OCI-M2 (cell line): ENCODE measurements around the gene CACUL1.

Experiments used
- DNase-seq: peaks from one replicate; lab custom pipeline; 2025; ENCODE audit not compliant: unreplicated experiment; lab: John Stamatoyannopoulos, UW

CACUL1 gene

DNA sequence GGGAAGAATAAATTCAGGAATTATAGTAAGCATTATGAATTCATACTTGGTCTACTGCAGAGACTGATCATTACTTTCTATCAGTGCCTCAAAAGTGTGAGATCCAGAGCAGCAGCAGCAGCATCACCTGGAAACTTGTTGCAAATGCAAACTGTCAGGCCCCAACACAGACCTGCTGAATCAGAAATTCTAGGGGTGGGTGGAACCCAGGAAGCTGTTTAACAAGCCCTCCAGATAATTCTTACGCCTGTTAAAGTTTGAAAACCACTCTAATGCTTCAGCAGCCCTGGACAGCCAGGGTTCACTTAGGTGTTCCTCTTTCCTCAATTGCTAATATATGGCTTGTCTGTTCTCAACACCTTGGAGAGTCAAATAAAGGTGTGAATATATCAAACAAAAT lies 19.5 kb downstream of the CACUL1 start:
- DNase-seq: no peak

DNA sequence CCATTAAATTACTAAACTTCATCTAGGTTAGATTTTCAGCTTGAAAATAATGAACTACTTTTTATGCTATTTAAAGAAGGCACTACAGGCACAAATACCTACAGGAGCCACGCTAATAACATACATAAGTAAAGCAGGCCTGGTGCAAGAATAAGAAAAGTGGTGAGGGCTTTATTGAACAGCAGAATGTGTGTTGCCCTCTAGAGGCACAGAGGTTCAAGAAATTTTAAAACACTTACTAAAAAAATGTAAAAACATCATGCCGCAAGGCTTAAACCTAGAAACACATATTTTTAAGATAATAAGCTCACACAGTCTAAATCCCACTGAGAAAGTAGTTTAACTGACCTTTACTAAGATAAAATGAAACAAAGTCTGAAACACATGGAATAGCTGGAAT lies 20.3 kb downstream of the CACUL1 start:
- DNase-seq: no peak

DNA sequence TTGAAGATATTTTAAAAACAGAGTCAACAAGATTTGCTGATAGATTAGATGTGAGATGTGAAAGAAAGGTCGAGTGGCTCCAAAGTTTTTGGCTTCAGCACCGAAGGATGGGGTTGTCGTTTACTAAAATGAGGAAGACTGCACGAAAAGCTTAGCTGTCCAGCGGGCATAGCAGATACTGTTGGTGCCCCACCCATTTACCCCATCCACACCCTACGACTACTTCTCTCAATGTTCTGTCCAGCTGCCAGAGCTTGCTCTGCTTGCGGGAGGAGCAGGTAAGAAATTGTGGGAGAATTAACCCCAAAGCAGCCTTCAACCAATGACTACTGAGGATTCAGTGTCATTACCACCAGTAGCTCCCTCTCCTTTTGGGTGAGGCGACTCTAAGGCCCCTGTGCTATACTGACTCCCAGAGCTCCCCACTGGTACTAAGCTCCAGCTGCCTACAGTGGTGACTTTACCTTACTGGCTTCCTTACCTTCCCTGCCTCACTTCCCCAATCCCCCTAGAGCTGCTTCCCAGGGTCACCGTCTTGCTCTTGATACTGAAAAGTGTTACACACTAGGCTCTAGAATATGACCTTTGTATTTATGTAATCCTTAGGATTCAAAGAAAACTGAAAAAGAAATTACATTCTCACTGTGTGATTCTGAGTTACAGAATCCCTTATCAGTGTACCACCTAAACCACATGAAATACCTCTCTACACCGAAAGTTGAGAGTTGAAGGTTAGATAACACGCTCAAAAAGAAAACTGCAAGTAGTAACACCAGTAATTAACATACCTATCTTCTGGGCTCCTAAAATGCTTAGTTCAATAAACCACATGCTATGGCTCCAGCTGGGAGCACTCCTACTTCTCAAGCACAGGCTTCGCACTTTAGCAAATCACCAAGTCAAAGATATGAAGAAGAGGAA lies 22.3 kb downstream of the CACUL1 start:
- no peak for DNase-seq

DNA sequence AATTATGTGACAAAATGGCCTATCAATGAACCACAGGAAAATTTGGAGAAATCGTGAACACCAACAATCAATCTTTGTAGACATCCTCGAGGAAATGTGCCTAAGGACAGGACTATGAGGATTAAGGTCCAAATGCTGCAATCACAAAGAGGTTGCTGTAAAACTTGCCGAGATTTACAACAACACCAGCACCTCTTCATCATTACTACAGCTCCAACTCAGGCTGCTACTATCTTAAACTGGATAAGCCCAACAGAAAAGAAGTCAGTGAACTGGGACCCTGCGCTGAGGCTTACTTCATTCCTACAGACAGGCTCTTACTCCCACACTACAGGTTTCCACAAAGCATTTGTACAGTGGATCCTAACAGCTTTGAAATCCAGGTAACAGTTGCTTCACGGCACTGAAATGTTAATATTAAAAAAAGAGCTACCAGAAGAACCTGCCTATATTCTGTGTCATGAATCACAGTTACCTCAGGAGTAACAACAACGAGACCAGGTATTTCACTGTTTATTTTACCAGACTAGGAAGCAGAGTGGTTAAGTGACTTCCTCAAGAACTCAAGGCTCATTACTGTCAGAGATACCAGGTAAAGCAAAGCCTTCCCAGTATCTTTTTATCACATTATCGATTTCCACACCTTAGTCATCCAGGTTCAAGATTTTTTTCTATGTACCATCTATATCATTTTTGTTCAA lies 23.9 kb downstream of the CACUL1 start:
- no peak for DNase-seq

DNA sequence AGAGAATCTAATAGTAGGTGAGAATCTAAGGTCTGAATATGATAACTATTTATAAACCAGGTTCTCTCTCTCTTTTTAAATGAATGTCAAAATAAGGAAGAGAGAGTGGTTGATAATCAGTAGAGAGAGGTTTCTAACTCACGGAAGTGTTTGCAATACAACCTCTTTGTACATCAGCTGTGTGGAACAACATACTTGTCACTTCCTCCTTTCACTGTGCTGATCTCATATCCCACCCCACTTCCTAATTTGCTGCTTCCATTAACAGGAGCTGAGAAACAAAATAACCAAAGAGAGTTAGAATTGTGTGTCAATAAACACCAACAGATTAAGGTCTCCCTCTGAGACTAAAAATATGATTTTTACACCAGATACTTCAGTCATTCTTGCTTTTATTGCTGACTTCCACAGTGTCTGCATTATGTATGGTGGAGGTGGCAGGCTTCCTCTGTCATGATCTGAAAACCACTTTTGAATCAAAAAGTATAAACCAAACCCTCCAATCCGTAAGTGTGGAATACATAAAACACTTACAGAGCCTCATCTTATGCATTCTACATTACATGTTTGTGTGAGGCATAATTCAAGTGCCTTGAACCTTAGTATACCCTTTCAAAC lies 25.0 kb downstream of the CACUL1 start:
- no peak for DNase-seq

DNA sequence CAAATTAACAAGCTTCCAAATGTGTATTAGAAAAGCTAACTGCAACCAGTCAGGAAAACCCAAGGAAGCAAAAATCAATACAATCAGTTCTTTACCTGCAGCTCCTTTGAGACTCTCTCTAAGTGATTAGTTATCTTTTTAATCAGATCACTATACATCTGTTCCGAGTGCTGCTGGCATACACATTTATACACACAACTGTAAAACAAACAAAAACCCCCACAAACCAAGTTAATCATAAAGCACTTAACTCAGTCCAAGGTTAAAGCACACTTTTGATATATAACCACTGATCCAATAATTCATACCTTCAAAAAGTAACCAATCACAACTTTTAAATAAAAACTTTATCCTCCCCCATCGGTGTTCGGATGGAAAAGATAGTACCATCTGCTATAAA lies 25.6 kb downstream of the CACUL1 start:
- DNase-seq: no peak

DNA sequence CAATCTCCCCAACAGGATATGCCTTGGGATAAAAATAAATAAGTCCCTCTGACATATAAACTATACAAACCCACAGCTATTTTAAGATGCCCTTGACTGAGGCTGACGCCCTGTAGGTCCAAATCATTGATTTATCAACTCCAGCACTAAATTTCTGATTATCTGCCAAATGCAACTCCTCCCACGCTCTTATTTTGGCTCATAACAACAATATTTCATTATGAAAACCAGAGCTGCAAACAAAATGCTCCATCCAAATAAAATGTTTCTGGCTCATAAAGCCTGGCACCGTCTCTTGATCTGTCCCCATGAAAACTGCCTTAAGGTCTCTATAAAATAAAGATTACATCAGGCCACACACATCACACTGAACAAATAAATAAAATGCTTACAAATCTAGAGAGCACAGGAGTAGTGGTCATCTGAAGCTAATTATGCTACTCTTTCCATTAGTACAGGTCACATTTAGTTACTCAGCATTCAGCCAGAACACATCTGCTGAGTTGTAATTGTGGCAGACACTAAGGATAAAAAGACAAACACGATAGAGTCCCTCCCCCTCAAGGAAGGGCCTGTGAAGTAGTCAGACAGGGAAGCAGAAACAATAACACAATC lies 28.8 kb downstream of the CACUL1 start:
- no peak for DNase-seq

DNA sequence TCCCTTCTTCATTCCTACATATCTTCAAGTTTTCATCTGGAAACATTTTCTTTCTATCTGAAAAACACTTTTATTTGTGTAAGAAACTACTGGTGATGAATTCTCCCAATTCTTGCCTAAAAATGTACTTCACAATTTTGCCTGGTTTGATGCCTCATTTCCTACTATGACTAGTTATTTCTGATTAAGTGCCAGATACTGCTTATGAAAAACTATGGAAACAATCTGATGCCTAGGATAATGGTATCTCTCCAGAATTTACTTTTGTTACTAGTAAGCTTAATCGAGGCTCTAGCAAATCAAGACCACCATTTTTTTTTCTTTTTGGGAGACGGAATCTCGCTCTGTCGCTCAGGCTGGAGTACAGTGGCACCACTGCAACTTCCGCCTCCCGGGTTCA lies 31.3 kb downstream of the CACUL1 start:
- DNase-seq: no peak

DNA sequence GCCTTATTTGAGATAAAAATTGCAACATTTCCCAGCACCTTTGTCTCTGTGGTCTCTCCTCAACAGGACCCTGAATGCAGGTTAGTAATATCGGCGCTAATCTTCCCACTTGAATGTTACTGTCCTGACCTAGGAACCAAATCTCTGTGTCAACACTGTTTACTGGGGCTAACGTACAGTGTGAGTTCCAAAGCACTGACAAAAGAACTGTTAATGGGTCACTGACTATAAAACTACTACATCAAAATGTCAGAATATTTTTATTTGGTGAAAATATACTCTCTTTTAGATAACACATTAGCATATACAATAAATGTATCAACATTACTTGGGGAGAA lies 33.3 kb downstream of the CACUL1 start:
- no peak for DNase-seq

DNA sequence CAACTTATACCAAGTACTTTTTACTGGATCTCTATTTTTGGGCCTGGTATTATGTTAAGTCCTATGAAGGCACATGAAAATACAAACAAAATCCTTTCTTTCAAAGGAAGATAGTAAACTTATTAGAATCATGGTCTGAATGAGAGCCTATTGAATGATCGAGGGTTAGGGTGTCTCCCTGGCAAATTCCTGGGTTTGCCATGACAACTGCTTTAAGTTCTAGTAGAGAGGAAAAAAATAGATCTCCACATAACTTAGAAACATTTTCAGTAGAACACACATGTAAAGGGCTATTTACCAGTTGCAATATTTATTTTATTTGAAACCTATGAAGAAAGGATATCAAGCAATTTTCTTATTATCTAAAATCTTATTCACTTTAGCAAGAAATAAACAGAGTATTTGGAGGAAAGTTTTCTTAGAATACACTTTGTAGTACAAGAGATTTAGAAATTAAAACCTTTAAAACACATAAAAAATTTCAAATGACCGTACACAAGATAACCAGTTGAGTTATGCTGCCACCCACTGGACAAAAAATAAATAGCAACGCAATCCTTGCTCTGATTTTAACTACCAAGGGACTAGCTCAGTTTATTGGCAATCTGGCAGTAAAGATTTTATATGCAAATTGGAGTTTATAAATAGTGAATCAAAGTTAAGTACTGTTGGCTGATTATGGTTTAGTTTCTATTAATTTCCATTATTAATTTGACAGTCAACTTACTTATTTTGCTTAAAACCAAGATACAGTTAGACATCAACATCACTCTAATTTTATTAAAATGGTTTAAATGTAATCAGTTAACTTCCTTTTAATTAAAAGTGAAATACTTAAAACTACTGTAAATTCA lies 33.9 kb downstream of the CACUL1 start:
- peak; percentile 11 for DNase-seq

DNA sequence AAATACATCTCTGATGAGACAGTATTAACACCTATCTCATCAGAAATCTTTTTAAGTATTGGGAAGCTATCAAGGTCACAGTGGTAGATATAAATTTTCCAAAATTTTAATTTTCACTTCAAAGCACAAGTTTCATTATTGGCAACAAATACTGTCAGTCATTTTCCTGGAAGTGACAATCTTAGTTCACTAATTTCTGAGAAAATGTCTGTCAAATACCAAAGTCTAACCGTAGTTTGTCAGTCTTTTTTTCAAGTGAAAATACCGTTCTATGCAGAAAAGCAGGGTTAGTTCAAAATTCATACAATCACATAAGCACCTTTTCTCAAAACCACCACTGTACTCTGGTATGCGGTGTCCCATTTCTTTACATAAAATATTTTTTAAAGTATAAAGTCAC lies 40.4 kb downstream of the CACUL1 start:
- DNase-seq: no peak

DNA sequence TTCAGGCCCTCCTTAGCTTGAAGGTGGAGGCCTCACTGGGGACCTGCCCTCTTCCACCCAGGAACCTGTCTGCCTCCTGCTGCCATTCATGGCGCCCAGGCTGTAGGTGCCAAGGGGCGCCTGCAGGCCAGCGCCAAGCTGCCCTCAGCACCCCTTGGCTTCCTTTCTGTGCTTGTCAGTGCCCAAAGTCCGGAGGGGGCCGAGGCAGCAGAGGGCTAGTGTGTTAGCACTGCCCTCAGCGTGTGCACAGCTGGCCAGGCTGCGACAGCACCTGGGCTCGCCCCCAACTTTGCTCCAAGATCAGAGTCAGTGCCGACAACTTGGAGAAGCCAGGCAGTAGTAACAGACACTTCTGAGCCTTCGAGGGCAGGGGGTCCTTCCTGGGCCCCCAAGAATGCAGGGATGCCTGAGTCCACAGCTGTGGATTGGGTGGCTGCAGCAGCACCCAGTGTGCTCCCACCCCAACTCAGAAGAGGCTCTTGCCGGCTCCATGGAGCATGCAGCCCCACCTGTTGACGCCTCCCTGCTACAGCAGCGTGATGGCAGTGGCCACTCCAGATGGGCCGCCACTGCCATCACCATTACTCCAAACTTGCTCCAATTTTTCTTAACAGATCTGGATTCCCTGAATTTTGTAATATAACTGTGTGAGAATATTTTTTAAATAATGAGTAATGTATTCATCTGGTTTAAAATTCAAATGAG lies 41.7 kb downstream of the CACUL1 start:
- no peak for DNase-seq

DNA sequence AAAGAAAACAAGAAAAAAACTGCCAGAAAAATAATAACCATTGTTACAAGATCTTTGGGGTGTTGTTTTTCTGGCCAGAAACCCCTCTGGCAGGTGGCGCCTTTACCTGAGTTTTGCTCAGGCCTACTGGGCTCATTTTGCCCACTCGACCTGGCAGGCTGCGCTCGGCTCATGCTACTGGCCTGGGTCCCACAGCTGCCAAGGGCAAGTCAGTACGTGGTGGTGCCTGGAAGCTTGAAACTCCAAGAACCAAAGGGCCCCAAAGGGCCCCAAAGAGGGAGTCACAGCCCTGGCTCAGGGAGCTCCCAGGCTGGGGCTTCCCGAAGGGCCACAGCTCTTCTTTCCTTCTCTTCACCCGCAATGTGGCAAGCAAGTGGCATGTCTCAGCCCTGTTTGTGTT lies 42.7 kb downstream of the CACUL1 start:
- DNase-seq: no peak

DNA sequence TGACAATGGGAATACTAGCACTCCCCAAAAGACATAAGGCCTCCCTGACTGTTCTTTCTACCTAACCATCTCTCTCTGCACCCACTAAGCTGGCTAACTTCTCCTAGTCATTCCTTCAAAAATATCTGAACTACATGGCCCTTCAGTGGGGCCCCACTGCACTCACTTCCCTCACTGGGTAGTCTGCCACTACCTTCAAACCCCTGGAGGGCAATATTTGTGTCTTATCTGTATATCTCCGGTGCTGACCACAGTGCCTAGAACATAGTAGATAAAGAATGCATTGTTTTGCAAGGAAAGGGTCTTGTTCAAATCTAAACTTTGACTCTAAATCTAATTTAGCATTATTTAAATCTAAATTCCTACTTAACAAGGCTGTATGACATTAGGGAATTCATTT lies 44.3 kb downstream of the CACUL1 start:
- DNase-seq: no peak

DNA sequence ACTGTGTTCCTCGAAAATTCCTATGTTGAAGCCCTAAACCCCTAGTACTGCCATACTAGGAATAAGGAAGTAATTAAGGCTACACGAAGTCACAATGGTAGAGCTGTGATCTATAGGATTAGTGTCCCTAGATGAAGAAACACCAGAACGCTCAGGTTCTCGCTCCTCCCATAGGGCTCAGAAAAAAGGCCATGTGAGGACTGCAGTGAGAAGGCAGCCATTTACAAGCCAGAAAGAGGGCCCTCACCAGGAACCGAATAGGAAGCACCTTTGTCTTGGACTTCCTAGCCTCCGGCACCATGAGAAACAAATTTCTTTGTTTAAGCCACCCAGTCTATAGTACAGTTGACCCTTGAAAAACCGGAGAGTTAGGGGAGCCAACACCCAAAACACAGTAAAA lies 46.2 kb downstream of the CACUL1 start:
- DNase-seq: no peak

DNA sequence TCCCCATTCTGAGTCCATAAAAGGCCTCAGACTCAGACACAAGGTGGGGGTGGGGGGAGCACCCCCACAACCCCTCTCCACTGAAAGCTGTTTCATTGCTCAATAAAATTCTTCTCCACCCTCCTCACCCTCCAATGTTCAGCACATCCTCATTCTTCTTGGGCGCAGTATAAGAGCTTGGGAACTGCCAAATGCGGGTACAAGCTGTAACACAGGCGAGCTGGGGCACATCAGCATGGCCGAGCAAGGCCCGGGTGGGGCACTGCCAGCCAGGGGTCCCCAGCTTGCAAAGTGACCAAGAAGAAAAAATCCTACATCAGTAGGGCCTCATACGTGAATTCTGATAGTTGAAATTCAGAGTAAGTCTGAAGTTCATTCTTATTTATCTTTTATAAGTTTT lies 50.1 kb downstream of the CACUL1 start:
- DNase-seq: no peak

DNA sequence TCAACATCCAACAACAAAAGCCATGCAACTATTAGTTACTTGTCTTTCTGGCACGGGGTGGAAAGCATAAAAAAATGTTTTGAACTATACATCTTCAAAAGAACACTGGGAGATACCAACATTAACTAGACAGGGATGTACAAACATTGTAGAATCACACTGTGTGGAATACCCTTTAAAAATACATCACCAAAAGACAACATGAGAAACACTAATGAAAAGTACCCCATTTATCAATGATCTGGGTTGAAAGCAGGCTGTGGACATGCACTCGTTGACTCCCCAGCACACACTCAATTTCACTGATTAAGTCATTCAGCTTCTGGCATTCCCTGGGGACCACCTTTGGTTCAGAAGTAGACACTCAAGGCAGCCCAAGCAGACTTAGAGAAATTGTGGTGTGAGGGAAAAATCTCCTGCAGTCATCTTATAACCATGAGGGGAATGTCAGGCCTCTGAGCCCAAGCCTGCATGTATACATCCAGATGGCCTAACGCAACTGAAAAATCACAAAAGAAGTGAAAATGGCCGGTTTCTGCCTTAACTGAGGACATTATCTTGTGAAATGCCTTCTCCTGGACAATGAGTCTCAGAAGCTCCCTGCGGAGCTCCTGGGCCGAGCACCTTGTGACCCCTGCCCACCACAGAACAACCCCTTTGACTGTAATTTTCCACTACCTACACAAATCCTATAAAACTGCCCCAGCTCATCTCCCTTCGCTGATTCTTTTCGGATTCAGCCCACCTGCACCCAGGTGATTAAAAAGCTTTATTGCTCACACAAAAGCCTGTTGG lies 53.0 kb downstream of the CACUL1 start:
- DNase-seq: no peak

DNA sequence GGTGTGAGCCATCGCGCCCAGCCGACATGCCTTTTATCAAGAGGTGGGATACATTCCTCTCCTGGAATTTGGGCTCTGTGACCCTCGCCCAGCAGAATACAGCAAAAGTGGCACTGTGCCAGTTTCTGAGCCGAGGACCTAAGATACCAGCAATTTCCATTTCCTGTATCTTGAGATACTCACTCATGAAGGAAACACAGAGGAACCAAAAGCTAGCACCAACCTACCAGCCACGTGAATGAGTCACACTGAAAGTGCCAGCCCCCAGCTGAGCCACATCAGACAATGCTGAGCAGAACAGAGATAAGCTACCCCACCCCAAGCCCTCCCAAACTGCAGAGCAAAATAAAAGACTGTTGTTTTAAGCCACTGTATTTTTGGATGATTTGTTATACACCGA lies 56.3 kb downstream of the CACUL1 start:
- DNase-seq: peak; percentile 51

DNA sequence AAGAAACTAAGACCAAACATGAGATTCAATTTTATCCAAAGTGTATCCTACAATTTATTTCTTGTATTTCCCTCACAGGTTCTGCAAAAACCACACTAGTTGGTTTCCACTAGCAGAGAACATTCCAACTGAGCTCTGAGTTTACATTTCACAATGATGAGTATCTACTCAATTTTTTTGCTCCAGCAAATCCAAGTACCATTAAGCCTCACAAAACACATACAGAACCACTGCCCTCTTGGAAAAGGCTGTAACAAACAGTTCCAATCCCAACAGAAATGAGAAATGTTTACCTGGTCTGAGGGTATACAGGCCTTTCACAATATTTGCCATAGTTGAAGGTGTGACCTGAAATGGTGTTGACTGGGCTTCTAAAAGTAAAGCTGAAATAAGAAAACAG lies 59.9 kb downstream of the CACUL1 start:
- DNase-seq: no peak
